GM18502 (cell line): ENCODE data around the gene FRMPD1.

Experiments used
- ATAC-seq: cut with Tn5 transposase; IDR thresholded peaks from one replicate; pipeline ENCODE4 v1.9.1; 2021; ENCODE audit warnings: mild to moderate bottlenecking; ENCODE audit not compliant: unreplicated experiment, poor library complexity

The FRMPD1 gene

GRCh38 chr9:37632479-37632878 is 18.3 kb upstream of the FRMPD1 start:
- no peak for ATAC-seq

- no peak for ATAC-seq
These were observed 14.9 kb upstream of the FRMPD1 start for GRCh38 chr9:37635808-37636207.

GRCh38 chr9:37636511-37637448 is 14.0 kb upstream of the FRMPD1 start:
- no peak for ATAC-seq

GRCh38 chr9:37639109-37639762 is 11.5 kb upstream of the FRMPD1 start:
- ATAC-seq, result no peak

- no peak for ATAC-seq
These were observed 10.9 kb upstream of the FRMPD1 start for GRCh38 chr9:37639841-37640240.

GRCh38 chr9:37640246-37640645 is 10.5 kb upstream of the FRMPD1 start:
- no peak for ATAC-seq

- no peak for ATAC-seq
These were observed 9.4 kb upstream of the FRMPD1 start for GRCh38 chr9:37641331-37641730.

- no peak for ATAC-seq
These were observed 7.5 kb upstream of the FRMPD1 start for GRCh38 chr9:37643214-37643613.

- no peak for ATAC-seq
These were observed 4.7 kb upstream of the FRMPD1 start for GRCh38 chr9:37645903-37646506.

GRCh38 chr9:37650299-37650872 is 368 bp upstream of the FRMPD1 start:
- no peak for ATAC-seq

- ATAC-seq, result no peak
These were observed 1.5 kb downstream of the FRMPD1 start for GRCh38 chr9:37652261-37652660.

- ATAC-seq, result no peak
These were observed 2.6 kb downstream of the FRMPD1 start for GRCh38 chr9:37653385-37653784.

- ATAC-seq, result no peak
These were observed 6.2 kb downstream of the FRMPD1 start for GRCh38 chr9:37656936-37657335.

- no peak for ATAC-seq
These were observed 9.9 kb downstream of the FRMPD1 start for GRCh38 chr9:37660691-37661090.

- no peak for ATAC-seq
These were observed 13.2 kb downstream of the FRMPD1 start for GRCh38 chr9:37663926-37664325.

- no peak for ATAC-seq
These were observed 17.0 kb downstream of the FRMPD1 start for GRCh38 chr9:37667706-37668105.

GRCh38 chr9:37668116-37668601 is 17.4 kb downstream of the FRMPD1 start:
- no peak for ATAC-seq

- ATAC-seq, result no peak
These were observed 18.5 kb downstream of the FRMPD1 start for GRCh38 chr9:37669232-37669631.

- no peak for ATAC-seq
These were observed 24.9 kb downstream of the FRMPD1 start for GRCh38 chr9:37675661-37676060.

GRCh38 chr9:37676411-37676830 is 25.7 kb downstream of the FRMPD1 start:
- ATAC-seq, result no peak

GRCh38 chr9:37677435-37677834 is 26.7 kb downstream of the FRMPD1 start:
- no peak for ATAC-seq
